GM19099 (cell line): Measurements from ENCODE around the gene DNM3.

Source experiments
- POLR2A ChIP-seq: IDR thresholded peaks from 3 replicates; pipeline ENCODE4 v1.6.1; 2011; ENCODE audit warnings: low read depth; ENCODE audit not compliant: insufficient read length; ENCODE audit errors: extremely low read depth

The DNM3 gene

GRCh38 chr1:172455451-172455850 is 614.2 kb downstream of the DNM3 start:
- TF ChIP-seq POLR2A: no peak

- TF ChIP-seq POLR2A: no peak
Observed at GRCh38 chr1:172456344-172456769, 615.1 kb downstream of the DNM3 start.

GRCh38 chr1:172457479-172458130 is 616.3 kb downstream of the DNM3 start:
- no peak for TF ChIP-seq POLR2A

GRCh38 chr1:172460177-172460576 is 618.9 kb downstream of the DNM3 start:
- TF ChIP-seq POLR2A: no peak

GRCh38 chr1:172460887-172461315 is 619.6 kb downstream of the DNM3 start:
- no peak for TF ChIP-seq POLR2A
